Sigmoid colon (tissue), 7 donors: ENCODE data around the gene PAWR. TPM values are rescaled to one million over a fixed set of nuclear protein-coding genes. Genes with fewer than 3 reads are reported as not detected.
A peak's percentile ranks its signal among the peaks of the same experiment; 100 is the strongest.

Experiments
- DNase-seq: peaks from one replicate; pipeline ENCODE4 v3.0.0-alpha.2; 2019
- H3K27ac ChIP-seq, 4 donors: fragments of 200-600 bp; sonication (generic); one replicate each; pipeline ENCODE4 v1.5.1; 2016 to 2019; ENCODE audit warnings: mild to moderate bottlenecking in 1 of 4
- H3K27me3 ChIP-seq, 3 donors: fragments of 200-600 bp; sonication (generic); one replicate each; pipeline ENCODE4 v1.5.1; 2019; ENCODE audit warnings: mild to moderate bottlenecking in 1 of 3
- H3K36me3 ChIP-seq, 4 donors: fragments of 200-600 bp; sonication (generic); one replicate each; pipeline ENCODE4 v1.5.1; 2016 to 2019
- H3K4me1 ChIP-seq, 4 donors: fragments of 200-600 bp; sonication (generic); one replicate each; pipeline ENCODE4 v1.5.1; 2017 to 2019
- H3K4me3 ChIP-seq, 4 donors: fragments of 200-600 bp; sonication (generic); one replicate each; pipeline ENCODE4 v1.5.1; 2017 to 2019; ENCODE audit warnings: mild to moderate bottlenecking in 2 of 4, moderate library complexity in 1 of 4
- H3K9me3 ChIP-seq, 4 donors: fragments of 200-600 bp in 3 of 4; sonication (generic) in 3 of 4; one replicate each; pipeline versions ENCODE4 v1.5.1 to v1.6.1; 2013 to 2019
- EP300 ChIP-seq, 4 donors: sonication (generic); formaldehyde crosslinking; IDR thresholded peaks; one replicate each; pipeline ENCODE4 v1.6.1; 2017; ENCODE audit warnings: antibody characterized with exemption in 4 of 4
- POLR2A ChIP-seq, 2 donors: fragments of 450-650 bp; IDR thresholded peaks; one replicate each; pipeline ENCODE4 v1.6.1; 2016; ENCODE audit warnings: antibody characterized with exemption in 2 of 2, mild to moderate bottlenecking in 2 of 2, moderate library complexity in 2 of 2
- POLR2AphosphoS5 ChIP-seq, 4 donors: sonication (generic); formaldehyde crosslinking; IDR thresholded peaks; one replicate each; pipeline ENCODE4 v1.6.1; 2017; ENCODE audit warnings: antibody characterized with exemption in 4 of 4
- WGBS, 2 donors: extraction: QIAGEN DNeasy Blood & Tissue Kit; methylation state at CpG; one replicate each; pipeline ENCODE4 v1.1.7; 2013; 5-methylcytosine and 5-hydroxymethylcytosine counted together
- intact Hi-C: fragments of 100-400 bp; cut with DNase I; formaldehyde crosslinking; loops from one replicate; pipeline ENCODE4 v1.15.1; 2023
- polyA plus RNA-seq, 3 donors: library from polyadenylated mRNA; stranded (reverse); fragments of 200-250 nt; gene quantifications; one replicate each; pipeline ENCODE4 v1.2.3, GENCODE V29; 2013
- total RNA-seq, 4 donors: library from RNA; depleted of rRNA; stranded (reverse); fragments of >200 nt; gene quantifications; one replicate each; pipeline ENCODE4 v1.1.0, GENCODE V29; 2016
- TF ChIP-seq, protein P1 (sequence below), 4 experiments: fragments of 450-650 bp in 3 of 4; fragments of 200-600 bp in 1 of 4; IDR thresholded peaks; one replicate each; pipeline ENCODE4 v1.5.1; 2016 to 2019; ENCODE audit warnings: antibody characterized with exemption in 4 of 4, mild to moderate bottlenecking in 3 of 4, moderate library complexity in 2 of 4
- donor health status: healthy with polysubstance abuse.
- donor health status: Bipolar disorder and iron deficiency.
- donor health status: healthy.

PAWR gene
- total and polyA plus RNA-seq, 7 donors, result 7.8 to 53.5 (median 24.5) TPM

DNA sequence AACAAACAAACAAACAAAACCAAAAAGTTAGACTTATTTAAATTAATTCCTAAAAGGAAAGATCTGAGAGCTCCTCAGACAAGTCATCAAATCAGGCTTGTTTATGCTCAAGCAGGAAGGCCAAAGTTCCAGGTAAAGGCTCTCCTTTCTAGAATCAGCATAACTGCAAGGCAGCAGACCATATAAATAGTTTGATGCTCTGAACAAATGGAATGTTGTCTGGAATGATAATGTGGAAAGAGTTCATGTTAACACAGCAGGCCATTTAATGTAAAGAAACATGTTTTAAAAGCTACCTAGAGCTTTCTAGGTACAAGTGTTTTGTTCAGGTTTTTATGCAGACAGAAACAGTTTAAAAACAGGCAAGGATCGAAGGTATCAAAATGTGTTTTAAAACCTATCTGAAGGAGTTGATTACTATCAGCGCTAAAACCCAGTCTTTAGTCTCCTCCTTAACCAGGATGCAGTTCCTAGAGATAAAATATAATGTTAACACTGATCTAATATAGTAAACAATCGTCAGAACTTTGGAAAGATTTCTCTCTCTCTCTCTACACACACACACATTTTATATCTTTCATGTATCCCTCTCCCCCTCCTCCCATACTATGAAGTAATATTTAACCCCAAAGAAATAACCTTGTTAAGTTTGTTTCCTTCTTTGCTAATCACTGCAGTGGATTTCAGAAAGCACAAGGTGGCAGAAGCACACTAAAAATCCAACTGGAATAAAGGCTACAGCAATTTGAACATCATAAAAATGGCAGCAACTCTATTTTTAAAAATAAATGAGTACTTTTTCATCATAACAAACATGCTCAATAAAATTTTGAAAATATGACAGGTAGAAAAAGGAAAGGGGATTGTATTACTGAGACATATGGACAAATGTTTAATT, 135.5 kb downstream of the PAWR start:
- WGBS, 2 donors, result 24 to 50% methylated on average over 3 of the region's 3 CpGs

DNA sequence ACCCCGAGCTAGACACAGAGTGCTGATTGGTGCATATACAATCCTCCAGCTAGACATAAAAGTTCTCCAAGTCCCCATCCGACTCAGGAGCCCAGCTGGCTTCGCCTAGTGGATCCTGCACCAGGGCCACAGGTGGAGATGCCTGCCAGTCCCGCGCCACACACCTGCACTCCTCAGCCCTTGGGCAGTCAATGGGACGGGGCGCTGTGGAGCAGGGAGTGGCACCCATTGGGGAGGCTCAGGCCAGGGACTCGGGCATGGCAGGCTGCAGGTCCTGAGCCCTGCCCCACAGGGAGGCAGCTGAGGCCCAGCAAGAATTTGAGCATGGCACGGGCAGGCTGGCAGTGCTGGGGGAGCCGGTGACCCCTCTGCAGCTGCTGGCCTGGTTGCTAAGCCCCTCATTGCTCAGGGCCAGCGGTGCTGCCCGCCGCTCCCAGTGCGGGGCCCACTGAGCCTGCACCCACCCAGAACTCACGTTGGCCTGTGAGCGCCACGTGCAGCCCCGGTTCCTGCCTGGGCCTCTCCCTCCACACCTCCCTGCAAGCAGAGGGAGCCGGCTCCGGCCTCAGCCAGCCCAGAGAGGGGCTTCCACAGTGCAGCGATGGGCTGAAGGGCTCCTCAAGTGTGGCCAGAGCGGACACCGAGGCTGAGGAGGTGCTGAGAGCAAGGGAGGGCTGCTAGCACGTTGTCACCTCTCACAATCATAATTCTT, 136.7 kb downstream of the PAWR start:
- no peak overlapping the region for H3K27ac ChIP-seq
- H3K4me3 ChIP-seq, result no peak overlapping the region
- WGBS, 2 donors, result 96 to 97% methylated on average over 24 of the region's 24 CpGs
- no peak for DNase-seq
- H3K9me3 ChIP-seq, result no peaks in the 10 kb centered on the region
- TF ChIP-seq POLR2A (IDR thresholded peaks at IDR 0.05) (no peak), EP300 (IDR thresholded peaks at IDR 0.05) (no peak), POLR2AphosphoS5 (IDR thresholded peaks at IDR 0.05) (no peak)
- TF ChIP-seq, protein P1, sequence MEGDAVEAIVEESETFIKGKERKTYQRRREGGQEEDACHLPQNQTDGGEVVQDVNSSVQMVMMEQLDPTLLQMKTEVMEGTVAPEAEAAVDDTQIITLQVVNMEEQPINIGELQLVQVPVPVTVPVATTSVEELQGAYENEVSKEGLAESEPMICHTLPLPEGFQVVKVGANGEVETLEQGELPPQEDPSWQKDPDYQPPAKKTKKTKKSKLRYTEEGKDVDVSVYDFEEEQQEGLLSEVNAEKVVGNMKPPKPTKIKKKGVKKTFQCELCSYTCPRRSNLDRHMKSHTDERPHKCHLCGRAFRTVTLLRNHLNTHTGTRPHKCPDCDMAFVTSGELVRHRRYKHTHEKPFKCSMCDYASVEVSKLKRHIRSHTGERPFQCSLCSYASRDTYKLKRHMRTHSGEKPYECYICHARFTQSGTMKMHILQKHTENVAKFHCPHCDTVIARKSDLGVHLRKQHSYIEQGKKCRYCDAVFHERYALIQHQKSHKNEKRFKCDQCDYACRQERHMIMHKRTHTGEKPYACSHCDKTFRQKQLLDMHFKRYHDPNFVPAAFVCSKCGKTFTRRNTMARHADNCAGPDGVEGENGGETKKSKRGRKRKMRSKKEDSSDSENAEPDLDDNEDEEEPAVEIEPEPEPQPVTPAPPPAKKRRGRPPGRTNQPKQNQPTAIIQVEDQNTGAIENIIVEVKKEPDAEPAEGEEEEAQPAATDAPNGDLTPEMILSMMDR (IDR thresholded peaks at IDR 0.05), result no peak
- intact Hi-C loops, result loop anchor here (5.0 to 10.0 kb wide), 2 partner anchors 651 to 718 kb away; no protein-coding TSS in a partner anchor
- peaks cover 0 to 33% (median 7%) of the 10 kb centered on the region in 4 donors for H3K4me1 ChIP-seq
- H3K27me3 ChIP-seq, result no peaks in the 10 kb centered on the region
- H3K36me3 ChIP-seq, result no peaks in the 10 kb centered on the region

More for the DNA sequence above, 135.5 kb downstream of the PAWR start:
- Histone ChIP-seq H3K4me3 (no peak overlapping the region), H3K9me3 (no peaks in the 10 kb centered on the region), H3K27me3 (no peaks in the 10 kb centered on the region), H3K27ac (no peak overlapping the region), H3K36me3 (no peaks in the 10 kb centered on the region), H3K4me1 (peaks cover 0 to 39% (median 7%) of the 10 kb centered on the region in 4 donors)
- intact Hi-C loops, result loop anchor here (5.0 to 10.0 kb wide), 3 partner anchors 132 to 650 kb away; no protein-coding TSS in a partner anchor
- TF ChIP-seq POLR2A (IDR thresholded peaks at IDR 0.05), result no peak
- TF ChIP-seq, protein P1 (IDR thresholded peaks at IDR 0.05), result peak; percentile 40 to 58 (median 49)
- DNase-seq, result no peak

DNA sequence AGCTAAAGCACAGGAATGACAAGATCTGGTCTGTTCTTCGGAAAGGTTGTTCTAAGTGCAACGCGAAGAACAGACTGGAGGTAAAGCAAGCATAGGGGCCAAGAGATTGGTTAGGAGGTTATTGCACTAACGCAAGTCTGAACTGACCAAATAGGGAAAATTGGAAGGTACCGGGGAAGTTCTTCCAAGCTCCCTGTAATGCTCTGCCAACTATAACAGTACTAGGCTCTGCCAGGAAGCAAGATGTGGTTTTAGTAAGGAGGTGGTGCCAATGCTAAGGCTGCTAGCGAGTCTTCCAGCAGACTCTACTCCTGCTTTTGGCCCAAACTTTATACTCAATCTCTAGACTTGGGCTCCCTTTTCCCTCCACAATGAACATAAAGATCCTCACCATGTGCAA, 138.6 kb downstream of the PAWR start:
- no peak for TF ChIP-seq POLR2A (IDR thresholded peaks at IDR 0.05)
- TF ChIP-seq EP300 (IDR thresholded peaks at IDR 0.05), result no peak
- H3K27ac ChIP-seq, result no peak overlapping the region
- DNase-seq, result no peak
- H3K36me3 ChIP-seq, result no peaks in the 10 kb centered on the region
- H3K9me3 ChIP-seq, result no peaks in the 10 kb centered on the region
- intact Hi-C loops, result loop anchor here (5.0 to 10.0 kb wide), 2 partner anchors 653 to 720 kb away; no protein-coding TSS in a partner anchor
- no peak overlapping the region for H3K4me3 ChIP-seq
- WGBS, 2 donors, result 81 to 96% methylated on average over 6 of the region's 6 CpGs
- H3K4me1 ChIP-seq, result peaks cover 0 to 36% (median 17%) of the 10 kb centered on the region in 4 donors
- no peaks in the 10 kb centered on the region for H3K27me3 ChIP-seq

DNA sequence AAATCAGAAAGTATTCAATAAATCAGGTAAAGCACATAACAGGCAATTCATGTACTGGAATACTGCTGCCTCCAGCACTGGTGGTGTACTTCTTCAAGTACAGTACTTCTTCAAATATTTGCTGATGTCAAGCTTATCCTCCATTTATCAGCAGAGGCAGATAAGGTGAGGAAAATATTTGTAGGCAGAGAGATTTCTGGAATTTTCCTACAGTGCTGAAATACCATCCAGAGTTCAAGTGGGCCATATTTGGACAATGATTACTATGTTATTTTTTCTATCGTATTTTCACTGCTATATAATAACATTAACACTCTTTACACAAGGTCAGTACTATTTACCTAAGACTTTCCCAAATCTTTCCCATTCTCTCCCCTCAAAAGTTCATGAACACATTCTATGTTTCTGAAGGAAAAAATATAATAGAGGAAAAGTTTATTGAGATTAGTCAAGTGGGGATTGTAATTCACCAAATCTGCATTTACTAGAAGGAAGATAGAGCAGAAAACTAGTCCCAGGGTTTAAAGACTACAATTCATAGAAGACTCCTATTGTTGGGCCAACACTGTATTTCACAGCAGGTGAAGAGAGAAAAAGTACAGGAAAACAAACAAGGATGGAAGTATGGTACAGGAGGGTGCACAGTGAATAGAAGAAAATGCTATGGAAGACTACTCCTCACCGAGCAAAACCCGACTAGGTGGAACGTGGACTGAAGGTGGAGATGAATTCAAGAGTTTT, 141.1 kb downstream of the PAWR start:
- DNase-seq, result no peak
- Histone ChIP-seq H3K4me3 (no peak overlapping the region), H3K27me3 (no peaks in the 10 kb centered on the region), H3K36me3 (no peaks in the 10 kb centered on the region), H3K9me3 (no peaks in the 10 kb centered on the region), H3K4me1 (peaks cover 0 to 24% (median 12%) of the 10 kb centered on the region in 4 donors), H3K27ac (no peak overlapping the region)
- 68 to 86% methylated on average over 4 of the region's 4 CpGs for WGBS, 2 donors
- intact Hi-C loops, result loop anchor here (5.0 to 10.0 kb wide), 3 partner anchors 142 to 723 kb away; no protein-coding TSS in a partner anchor
- no peak for TF ChIP-seq POLR2AphosphoS5 (IDR thresholded peaks at IDR 0.05)
- TF ChIP-seq, protein P1 (IDR thresholded peaks at IDR 0.05), result no peak
- no peak for TF ChIP-seq POLR2A (IDR thresholded peaks at IDR 0.05)
- no peak for TF ChIP-seq EP300 (IDR thresholded peaks at IDR 0.05)
